Hematopoietic multipotent progenitor cell treated with erythropoietin and hydrocortisone succinate and interleukin-3 and kit ligand, for 8 days (in vitro differentiated cells): ENCODE results near the gene PDE6B.
A peak's percentile ranks its signal among the peaks of the same experiment; 100 is the strongest.

Experiments used
- DNase-seq: peaks from one replicate; pipeline ENCODE4 v3.0.0-alpha.2; 2015

The PDE6B gene

GRCh38 chr4:601612-602558 lies 23.5 kb upstream of the PDE6B start:
- no peak for DNase-seq

GRCh38 chr4:602559-602942 lies 22.8 kb upstream of the PDE6B start:
- DNase-seq, result peak; percentile 48

- DNase-seq, result no peak
Observed at GRCh38 chr4:604131-604530, 21.2 kb upstream of the PDE6B start.

GRCh38 chr4:605702-606425 lies 19.5 kb upstream of the PDE6B start:
- no peak for DNase-seq

- DNase-seq, result no peak
Observed at GRCh38 chr4:608236-608635, 17.1 kb upstream of the PDE6B start.

GRCh38 chr4:609400-610050 lies 15.8 kb upstream of the PDE6B start:
- no peak for DNase-seq

GRCh38 chr4:610411-611261 lies 14.7 kb upstream of the PDE6B start:
- no peak for DNase-seq

- DNase-seq, result no peak
Observed at GRCh38 chr4:612052-612748, 13.2 kb upstream of the PDE6B start.

GRCh38 chr4:612749-613125 lies 12.6 kb upstream of the PDE6B start:
- no peak for DNase-seq

GRCh38 chr4:613126-613525 lies 12.2 kb upstream of the PDE6B start:
- DNase-seq, result no peak

- no peak for DNase-seq
Observed at GRCh38 chr4:616091-616490, 9.3 kb upstream of the PDE6B start.

- no peak for DNase-seq
Observed at GRCh38 chr4:616911-617643, 8.3 kb upstream of the PDE6B start.

- DNase-seq, result no peak
Observed at GRCh38 chr4:617644-618641, 7.4 kb upstream of the PDE6B start.

- no peak for DNase-seq
Observed at GRCh38 chr4:620201-620600, 5.2 kb upstream of the PDE6B start.

GRCh38 chr4:620851-621261 lies 4.5 kb upstream of the PDE6B start:
- no peak for DNase-seq

- DNase-seq, result no peak
Observed at GRCh38 chr4:621296-622070, 3.9 kb upstream of the PDE6B start.

- no peak for DNase-seq
Observed at GRCh38 chr4:622071-622995, 3.0 kb upstream of the PDE6B start.
